NCI-H128 (cell line): ENCODE data around the gene AOAH.

ENCODE experiments used
- DNase-seq: peaks from one replicate; lab custom pipeline; 2025; ENCODE audit not compliant: unreplicated experiment; lab: John Stamatoyannopoulos, UW

Gene AOAH, protein sequence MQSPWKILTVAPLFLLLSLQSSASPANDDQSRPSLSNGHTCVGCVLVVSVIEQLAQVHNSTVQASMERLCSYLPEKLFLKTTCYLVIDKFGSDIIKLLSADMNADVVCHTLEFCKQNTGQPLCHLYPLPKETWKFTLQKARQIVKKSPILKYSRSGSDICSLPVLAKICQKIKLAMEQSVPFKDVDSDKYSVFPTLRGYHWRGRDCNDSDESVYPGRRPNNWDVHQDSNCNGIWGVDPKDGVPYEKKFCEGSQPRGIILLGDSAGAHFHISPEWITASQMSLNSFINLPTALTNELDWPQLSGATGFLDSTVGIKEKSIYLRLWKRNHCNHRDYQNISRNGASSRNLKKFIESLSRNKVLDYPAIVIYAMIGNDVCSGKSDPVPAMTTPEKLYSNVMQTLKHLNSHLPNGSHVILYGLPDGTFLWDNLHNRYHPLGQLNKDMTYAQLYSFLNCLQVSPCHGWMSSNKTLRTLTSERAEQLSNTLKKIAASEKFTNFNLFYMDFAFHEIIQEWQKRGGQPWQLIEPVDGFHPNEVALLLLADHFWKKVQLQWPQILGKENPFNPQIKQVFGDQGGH

DNA sequence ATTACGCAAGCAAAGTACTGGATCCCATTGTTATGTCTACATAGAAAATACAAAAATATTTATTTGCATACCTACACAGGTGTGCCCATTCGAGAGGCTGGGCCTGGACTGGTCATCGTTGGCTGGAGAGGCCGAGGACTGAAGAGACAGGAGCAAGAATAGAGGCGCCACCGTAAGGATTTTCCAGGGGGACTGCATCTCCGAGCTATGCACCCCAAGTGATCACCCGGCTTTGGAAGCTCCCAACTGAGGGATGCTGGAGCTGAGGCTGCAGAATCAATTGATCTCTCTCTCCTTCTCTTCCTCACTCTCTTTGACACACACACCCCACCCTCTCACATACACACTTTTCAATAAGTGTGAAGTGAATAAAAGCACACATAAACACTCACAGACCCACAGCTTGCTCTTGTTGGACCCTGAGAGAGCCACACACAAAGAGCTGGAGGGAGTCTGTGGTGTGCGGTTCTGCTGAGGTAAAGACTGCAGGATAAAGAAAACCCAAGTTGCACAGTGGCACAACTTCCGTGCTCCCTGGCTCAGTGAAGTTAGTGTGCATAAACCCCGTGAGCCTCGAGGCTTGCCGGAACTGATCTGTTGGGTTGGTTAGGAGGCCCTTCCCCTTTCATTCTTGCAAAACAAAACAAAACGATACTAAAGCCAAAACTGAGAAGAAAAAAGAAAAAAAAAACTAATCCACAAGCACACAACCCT lies at the start of gene AOAH:
TSS of gene AOAH (minus strand) at position 544 of the 714 bp plus-strand sequence. CDS start at position 198, 346 bp downstream.
- no peak for DNase-seq

DNA sequence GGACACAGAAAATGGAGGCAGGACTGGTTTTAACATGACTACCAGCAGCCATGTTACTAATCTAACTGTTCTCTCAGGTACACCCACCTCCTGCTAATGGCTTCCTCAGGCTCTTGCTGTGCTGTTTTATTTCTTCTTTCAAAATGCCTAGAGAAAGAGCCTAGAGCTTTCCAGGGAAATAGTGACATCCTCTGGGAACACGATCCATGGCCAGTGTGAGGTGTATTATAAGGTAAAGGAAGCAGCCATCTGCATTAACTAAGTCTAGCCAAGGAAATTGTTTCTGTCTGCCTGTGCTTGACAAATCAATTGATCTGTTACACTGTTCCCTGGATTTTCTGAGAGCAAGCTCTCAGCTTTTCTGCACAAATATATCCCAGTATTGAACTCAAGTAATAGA lies 42.2 kb upstream of the AOAH start:
- no peak for DNase-seq

DNA sequence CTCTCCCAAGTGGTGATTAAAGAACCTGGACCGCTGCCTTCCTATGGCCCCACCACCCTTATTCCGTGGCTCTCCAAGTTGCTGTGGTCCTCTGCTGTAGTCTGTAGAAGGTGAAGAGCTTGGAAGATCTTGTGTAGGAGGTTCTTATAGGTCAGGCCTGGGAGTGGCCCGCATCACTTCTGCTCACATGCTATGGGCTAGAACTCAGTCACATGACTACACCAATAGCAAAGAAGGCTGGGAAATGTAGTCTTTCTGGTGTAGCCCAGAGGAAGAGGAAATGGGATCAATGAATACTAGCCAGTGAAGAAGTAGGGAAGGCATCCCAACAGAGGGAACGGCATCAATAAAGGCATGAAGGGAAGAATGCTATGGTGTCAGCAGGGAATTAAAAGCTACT lies 41.3 kb upstream of the AOAH start:
- DNase-seq = no peak

DNA sequence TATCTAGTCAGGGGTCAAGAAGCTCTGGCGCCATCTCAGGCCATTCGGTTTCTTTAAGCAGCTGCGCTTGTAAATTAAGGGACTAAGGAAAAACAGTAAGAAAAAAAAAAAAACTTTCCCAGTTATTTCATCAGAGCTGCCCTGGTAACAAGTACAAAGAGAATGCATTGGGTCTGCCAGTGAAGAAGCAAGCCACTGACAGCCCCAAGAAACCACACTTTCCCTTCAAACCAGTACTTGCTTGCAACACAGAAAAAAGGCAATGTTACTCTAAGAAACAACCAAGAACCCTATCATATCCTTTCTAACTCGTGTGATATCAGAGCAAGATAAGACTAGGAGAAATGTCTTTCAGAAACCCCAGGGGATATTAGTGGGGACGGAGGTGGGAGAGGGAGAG lies 40.6 kb upstream of the AOAH start:
- DNase-seq = no peak

DNA sequence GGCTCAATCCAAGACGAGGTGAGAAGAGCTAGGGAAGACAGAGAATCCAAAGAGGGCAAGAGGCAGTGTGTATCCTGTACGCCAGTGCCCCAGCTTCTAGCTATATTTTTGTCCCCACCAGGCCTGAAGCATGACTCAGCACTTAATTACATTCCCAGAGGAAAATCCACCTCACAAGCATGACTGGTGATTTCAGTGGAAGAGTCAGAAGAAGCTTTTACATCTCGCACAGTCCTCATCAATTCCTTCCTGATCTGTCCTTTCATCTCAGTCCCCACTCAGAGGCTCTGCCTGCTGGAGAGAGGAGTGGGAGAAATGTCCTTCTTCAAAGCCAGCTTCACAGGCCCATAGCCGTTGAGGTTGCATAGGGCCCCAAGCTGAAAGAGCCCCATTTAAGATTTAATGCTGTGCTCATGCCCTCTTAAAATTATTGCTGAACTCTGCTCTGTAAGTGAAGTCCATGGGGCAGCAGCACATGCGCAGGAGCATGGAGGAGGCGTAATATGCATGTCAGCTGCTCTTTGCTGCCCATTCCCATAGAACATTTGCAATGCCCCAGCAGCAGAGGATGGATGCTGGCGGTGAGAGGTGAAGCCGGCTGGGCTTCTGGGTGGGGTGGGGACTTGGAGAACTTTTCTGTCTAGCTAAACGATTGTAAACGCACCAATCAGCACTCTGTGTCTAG lies 39.0 kb upstream of the AOAH start:
- DNase-seq = no peak

DNA sequence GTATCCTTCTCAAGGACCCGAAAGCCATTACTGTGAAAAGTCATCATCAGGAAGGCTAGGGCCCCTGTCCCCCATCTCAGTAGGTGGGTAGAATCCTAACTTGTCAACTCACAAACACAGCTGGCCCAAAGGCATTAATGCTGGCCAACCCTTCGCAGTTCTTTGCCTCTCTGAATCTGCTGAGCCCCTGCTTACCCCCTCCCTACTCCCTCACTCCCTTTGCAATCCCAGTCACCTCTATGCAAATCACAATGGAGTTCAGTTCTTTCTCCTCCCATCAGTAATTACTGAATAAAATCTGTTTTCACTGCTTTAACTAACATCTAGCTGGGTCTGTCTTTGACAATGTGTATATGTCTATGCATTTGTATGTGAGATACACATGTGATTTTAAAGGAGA lies 38.1 kb upstream of the AOAH start:
- no peak for DNase-seq

DNA sequence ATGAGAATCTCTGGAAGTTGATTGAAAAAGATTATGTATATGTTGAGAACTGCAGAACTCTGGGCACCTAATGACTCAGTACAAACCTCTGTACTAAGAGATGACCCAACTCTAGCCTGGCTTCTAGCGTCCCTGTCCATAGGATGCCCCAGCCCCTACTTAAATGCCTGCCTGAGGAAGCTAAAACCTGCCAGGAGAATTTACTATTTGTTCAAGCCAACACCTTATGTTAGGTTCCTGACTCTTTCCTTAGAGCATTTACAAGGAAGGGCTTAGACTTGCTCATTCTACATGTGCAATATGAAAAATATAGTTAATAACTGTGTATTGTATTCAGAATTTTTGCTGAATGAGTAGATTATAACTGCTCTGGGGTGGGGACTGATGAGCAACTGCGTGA lies 37.5 kb upstream of the AOAH start:
- DNase-seq = no peak

DNA sequence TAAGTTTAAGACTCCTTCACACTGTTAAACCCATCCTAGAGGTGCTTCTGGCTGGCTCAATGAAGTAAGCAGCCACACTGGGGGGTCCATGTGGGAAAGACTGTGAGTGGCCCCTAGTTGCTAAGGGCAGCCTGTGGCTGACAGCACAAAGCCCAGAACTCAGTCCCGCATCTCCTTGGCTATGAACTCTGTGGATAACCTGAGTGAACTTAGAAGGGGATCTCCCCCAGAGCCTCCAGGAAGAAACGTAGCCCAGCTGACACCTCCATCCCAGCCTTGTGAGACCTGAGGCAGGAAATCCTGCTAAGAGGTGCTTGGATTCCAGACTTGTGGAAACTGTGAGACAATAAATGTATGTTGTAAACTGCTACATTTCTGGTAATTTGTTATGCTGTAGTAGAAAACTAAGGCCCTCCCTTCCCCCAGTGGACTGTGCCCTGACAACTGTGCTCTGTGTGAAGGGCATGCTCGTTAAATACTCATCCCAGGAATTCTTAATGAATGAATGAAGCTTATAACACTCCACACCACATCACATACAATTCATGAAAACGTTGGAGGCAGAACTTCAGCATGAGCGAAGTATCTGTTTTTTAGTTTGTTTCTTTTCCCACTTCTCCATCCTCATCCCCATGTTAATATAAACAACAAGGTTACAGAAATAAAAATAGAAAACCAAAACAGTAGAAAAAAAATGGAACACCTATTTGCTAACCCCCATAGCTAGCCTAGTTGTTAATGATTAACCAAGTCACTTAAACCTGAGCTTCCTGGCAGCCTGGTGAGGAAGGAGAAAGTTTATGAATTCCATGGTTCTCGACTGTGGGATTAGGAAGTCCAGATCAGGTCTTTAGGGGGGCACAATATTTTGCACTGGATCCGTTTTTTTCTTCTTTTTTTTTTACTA lies 36.8 kb upstream of the AOAH start:
- no peak for DNase-seq

DNA sequence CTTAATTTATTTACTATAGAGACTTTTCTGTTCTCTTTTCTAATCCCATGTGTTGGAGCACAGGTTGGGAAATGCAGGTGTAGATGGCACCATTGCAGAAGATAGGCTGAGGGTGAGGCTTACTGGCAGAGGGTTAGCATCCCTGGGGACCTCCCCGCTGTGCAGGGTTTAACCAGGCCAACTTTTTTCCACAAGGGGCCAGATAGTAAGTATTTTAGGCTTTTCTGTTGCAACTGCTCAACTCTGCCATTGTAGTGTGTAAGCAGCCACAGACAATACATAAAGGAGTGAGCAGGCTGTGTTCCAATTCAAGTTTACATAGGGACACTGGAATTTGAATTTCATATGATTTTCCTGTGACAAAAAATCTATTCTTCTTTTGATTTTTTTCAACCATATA lies 34.6 kb upstream of the AOAH start:
- no peak for DNase-seq

DNA sequence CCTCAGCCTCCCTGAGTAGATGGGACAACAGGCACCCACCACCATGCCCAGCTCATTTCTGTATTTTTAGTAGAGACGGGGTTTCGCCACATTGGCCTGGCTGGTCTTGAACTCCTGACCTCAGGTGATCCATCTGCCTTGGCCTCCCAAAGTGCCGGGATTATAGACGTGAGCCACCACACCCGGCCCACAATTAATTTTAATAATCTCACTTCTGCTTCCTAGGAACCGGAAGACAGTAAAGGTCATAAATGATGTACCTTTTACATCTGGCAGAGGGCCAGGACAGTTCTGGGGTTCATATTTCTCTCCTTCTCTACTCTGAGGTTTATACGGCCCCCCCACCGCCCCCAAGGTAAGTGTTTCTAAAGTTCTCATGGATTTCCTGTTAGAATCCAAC lies 31.2 kb upstream of the AOAH start:
- no peak for DNase-seq

DNA sequence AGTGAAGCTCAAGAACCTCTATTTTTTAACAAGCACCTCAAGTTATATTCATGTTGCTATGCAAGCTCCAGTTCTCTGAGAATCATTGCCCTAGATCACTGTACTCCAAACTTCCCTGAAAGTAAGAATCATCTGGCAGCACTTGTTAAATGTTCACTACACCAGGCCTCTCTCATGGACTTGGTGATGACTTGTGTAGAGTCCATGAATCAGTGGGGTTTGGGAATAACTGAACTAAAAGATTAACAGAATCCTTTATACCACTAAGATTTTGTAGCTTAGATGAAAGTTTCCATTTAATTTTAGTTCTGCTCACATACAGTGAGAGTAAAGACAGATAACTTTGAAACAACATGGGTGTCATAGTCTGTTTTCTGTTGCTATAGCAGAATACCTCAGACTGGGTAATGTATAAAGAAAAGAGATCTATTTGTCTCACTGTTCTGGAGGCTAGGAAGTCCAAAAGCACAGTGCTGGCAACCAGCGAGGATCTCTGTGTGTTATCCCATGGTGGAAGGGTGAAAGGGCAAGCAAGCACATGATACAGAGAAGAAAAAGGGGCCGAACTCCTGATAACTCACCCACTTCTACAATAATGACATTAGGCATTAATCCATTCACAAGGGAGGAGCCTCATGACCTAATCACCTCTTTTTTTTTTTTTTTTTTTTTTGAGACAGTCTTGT lies 27.9 kb upstream of the AOAH start:
- no peak for DNase-seq

DNA sequence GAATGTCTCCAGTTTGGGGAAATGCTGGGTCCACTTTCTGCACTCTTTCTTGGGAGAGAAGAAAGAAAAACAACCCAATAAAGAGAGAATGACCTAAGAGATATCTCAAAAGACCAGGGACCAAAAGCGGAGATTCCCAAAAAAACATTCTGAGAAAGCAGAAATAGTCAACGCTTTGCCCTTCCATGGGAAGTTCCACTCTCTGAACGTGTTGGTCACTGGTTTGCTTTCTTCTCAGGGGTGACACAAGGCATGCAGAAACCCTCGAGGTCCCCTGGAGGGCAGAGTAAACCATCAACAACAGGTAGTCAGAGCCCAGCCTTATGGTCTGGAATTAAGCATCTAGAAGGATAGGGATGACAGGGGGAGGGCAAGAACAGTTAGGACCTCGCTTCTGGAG lies 26.2 kb upstream of the AOAH start:
- no peak for DNase-seq

DNA sequence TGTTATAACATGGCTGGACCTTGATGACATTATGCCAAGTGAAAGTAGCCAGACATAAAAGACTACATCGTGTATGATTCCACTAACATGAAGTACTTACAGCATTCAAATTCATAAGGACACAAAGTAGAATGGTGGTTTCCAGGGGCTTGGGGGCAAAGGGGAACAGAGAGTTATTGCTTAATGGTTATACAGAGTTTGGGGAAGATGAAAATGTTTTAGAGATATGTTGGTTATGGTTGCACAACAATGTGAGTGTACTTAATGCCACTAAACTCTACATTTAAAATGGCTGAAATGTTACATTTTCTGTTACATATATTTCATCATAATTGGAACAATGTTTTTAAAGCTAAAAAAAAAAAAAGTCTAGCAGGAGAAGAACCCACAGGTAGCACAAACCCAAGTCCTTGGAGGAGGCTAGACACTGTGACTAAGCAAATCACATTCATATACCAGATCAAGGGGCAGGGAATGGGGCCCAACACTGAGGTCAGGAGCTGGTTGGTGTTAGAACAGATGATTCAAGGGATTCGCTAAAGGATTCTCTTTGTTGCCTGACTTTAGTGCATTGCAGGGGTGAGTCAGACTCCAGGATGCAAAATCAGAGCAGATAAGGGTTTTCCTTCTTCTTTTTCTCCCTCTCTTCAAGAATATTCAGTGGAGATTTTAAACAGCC lies 25.1 kb upstream of the AOAH start:
- no peak for DNase-seq

DNA sequence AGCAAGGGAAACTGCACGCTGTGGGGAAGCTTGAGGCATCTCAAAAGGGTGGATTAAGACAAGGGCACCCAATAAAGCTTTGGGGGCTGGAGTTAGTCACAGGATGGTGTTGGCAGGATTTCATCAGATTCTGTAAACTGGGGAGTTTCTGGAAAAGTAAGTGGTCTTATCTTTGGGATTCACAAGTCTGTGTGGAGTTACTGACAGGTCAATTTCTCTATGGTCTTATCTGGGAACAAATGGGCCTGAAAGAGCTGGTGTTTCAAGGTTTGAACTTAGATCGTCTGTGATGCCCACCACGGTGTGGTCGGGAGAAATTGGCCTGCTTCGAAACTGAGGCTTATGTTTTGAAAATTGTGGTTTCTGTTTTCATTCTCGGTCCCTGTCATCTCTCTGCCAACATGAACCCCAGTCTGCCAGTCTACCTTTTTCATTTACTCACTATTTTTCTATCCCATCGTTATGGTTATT lies 23.8 kb upstream of the AOAH start:
- DNase-seq = no peak

DNA sequence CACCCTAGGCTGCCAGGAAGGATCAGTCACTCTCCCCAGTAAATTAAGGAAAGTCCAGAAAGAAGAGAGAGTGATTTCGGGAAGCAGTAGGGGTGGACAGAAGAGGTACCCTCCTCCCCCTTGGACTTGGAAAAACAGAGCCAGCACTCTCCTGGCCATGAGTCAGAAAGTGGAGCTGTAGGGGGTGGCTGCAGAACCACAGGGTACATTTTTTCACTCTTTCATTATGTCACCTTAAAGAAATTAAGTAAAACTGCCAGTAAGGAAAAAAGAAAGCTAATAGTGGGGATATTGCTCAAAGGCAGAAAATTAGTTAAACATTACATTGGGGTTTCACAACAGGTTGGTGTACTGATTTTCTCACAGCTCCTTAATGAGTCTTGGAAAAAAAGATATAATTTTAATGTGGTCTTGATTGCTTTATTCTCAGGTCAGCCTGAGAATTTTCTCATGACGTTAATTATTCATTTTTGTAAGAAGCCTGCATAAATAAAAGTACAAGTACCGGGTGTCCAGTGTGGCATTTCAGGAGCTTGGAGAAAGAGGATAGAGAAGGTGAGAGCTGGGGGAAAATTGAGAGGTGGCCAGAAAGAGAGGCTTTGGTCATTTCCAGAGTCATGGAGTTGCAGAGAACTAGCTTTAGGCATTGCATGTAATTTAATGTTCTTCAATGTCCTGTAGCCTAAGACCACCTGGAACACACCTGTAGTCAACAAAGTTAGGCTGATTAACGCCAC lies 23.2 kb upstream of the AOAH start:
- DNase-seq = no peak

DNA sequence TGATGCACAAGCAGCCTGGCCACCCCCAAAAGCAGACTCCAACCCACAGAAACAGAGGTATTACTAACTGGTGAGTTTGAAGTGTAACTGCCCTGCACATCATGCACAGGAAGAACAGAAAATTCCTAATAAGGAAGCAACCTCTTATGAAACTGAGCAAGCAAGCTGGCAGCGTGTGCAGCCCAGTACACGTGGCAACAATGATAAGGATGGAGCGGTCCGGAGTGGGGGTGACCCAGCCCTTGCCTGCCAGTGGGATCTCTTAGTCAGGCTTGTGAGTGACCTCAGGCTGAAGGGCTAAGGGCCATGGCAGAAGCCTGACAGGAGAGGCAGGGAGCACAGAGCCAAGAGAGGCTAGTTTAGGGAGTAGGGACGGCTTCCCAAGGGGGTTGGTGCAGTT lies 22.1 kb upstream of the AOAH start:
- no peak for DNase-seq

DNA sequence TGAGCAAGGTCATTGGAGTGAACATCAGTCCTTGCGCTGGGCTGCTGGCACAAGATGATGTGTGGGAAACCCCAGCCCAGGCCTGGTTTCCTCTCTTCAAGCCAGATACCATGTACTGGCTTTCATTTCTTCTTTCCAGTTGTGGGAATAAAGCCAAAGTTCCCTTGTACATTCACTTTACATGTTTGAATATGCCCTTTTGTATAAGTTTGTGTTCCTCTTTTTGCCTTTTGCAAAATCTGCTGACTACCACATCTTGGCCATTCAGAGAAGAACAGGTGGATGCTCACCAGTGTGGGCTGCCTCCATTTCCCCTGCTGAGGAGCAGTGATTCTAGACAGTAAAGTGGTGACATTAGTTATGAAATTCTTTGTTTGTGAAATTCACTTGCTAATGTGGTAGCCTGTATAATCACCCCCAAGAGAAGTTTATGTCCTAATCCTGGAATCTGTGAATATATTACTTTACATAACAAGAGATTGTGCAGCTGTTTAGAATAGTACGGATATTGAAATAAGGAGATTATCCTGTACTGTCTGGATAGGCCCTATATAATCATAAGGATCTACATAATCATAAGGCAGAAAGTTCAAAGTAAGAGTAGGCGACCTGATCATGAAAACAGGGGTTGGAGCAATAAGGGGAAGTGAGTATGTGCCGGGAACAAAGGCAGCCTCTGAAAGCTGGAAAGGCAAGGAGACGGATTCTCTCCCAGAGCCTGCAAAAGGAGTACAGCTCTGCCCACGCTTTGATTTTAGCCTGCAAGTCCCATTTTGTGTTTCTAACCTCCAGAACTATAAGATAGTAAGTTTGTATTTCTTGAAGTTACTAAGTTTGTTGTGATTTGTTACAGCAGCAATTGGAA lies 18.8 kb upstream of the AOAH start:
- DNase-seq = no peak

DNA sequence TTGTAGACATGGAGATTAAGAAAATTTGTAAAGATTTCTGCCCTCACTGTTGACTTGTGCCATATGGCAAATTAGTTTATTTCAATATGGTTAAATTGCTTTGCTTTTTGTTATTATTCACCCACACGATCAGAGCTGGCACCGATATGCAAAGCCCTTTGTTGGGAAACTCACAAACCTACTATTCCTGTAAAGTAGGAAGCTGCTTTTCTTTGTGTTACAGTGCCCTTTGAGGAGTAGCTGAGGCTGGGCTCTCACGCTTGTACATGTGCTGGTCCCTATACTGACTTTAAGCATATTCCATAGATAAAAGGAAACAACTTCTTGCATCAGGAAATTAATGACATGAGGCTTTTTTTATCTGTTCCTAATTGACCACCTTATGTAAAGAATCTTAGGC lies 17.6 kb upstream of the AOAH start:
- no peak for DNase-seq
